ENCODE measurements around the gene LPP.

DNA sequence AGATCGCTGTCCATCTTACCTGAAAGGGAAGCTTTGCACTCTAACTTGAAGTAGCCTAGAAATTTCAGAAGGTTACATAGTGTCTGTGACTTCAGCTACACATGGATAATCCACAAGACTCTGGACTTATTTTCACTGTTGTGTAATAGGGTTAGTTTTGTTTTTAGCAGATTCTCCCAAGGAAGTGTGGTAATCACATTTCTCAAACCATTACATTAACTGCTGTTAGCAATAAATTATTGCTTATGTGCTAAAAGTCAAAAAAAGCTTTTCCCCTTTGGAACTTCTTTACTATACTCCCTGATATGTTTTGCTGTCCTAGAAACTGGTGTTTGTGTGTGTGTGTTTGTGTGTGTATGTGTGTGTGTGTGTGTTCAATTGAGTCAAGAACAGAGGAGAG lies 666.0 kb downstream of the LPP start:
- TF ChIP-seq GATA3 (IDR thresholded peaks at IDR 0.05; ENCODE audit: low read depth, low read length), result no peak
- no peak for TF ChIP-seq GATA2 (IDR thresholded peaks at IDR 0.05; ENCODE audit: low read depth, low read length)

All from SH-SY5Y (cell line).